ENCODE results near the gene TTC39B.
A peak's percentile ranks its signal among the peaks of the same experiment; 100 is the strongest.

TTC39B gene

GRCh38 chr9:15158064-15158463 is 149.0 kb downstream of the TTC39B start:
- no peak for DNase-seq

GRCh38 chr9:15157381-15157780 is 149.6 kb downstream of the TTC39B start:
- DNase-seq: no peak

GRCh38 chr9:15156241-15156640 is 150.8 kb downstream of the TTC39B start:
- no peak for DNase-seq

- DNase-seq: no peak
Observed at GRCh38 chr9:15155826-15156225, 151.2 kb downstream of the TTC39B start.

- DNase-seq: no peak
Observed at GRCh38 chr9:15155323-15155722, 151.7 kb downstream of the TTC39B start.

GRCh38 chr9:15154677-15155076 is 152.3 kb downstream of the TTC39B start:
- no peak for DNase-seq

- DNase-seq: no peak
Observed at GRCh38 chr9:15153961-15154360, 153.1 kb downstream of the TTC39B start.

- DNase-seq: no peak
Observed at GRCh38 chr9:15150939-15151338, 156.1 kb downstream of the TTC39B start.

GRCh38 chr9:15149450-15149849 is 157.6 kb downstream of the TTC39B start:
- no peak for DNase-seq

- peak; percentile 88 for DNase-seq
Observed at GRCh38 chr9:15146268-15146700, 160.7 kb downstream of the TTC39B start.

GRCh38 chr9:15144622-15145061 is 162.4 kb downstream of the TTC39B start:
- DNase-seq: peak; percentile 83

GRCh38 chr9:15142878-15143534 is 164.0 kb downstream of the TTC39B start:
- DNase-seq: no peak

GRCh38 chr9:15140051-15140450 is 167.0 kb downstream of the TTC39B start:
- DNase-seq: no peak

GRCh38 chr9:15139469-15139868 is 167.5 kb downstream of the TTC39B start:
- DNase-seq: no peak

GRCh38 chr9:15138357-15138686 is 168.7 kb downstream of the TTC39B start:
- no peak for DNase-seq

- no peak for DNase-seq
Observed at GRCh38 chr9:15137658-15138356, 169.2 kb downstream of the TTC39B start.

- no peak for DNase-seq
Observed at GRCh38 chr9:15137089-15137488, 169.9 kb downstream of the TTC39B start.

- DNase-seq: no peak
Observed at GRCh38 chr9:15136646-15137045, 170.4 kb downstream of the TTC39B start.

- peak; percentile 65 for DNase-seq
Observed at GRCh38 chr9:15135164-15135792, 171.7 kb downstream of the TTC39B start.

- DNase-seq: no peak
Observed at GRCh38 chr9:15133488-15133887, 173.5 kb downstream of the TTC39B start.

- DNase-seq: no peak
Observed at GRCh38 chr9:15132091-15132490, 174.9 kb downstream of the TTC39B start.

- no peak for DNase-seq
Observed at GRCh38 chr9:15131094-15131493, 175.9 kb downstream of the TTC39B start.

- DNase-seq: no peak
Observed at GRCh38 chr9:15127831-15128230, 179.2 kb downstream of the TTC39B start.

- DNase-seq: no peak
Observed at GRCh38 chr9:15121630-15122029, 185.4 kb downstream of the TTC39B start.
